GM12892 (cell line): ENCODE measurements around the gene ZNF560.

Experiments
- DNase-seq: peaks from one replicate; pipeline ENCODE4 v3.0.0; 2011; ENCODE audit not compliant: insufficient read length
- FAIRE-seq: peaks from 2 replicates; lab custom pipeline; 2011; peaks lifted over from hg19 to GRCh38; lab: Jason Lieb, UNC
- POLR2A ChIP-seq: IDR thresholded peaks from 2 replicates; pipeline ENCODE4 v1.6.1; 2011; ENCODE audit warnings: low read depth, low read length, control low read depth
- POLR2AphosphoS5 ChIP-seq: IDR thresholded peaks from 2 replicates; pipeline ENCODE4 v1.6.1; 2011; ENCODE audit warnings: low read depth, low read length, control low read depth
- TAF1 ChIP-seq: IDR thresholded peaks from 2 replicates; pipeline ENCODE4 v1.6.1; 2011; ENCODE audit warnings: low read depth, mild to moderate bottlenecking, control low read depth, low read length, borderline replicate concordance

Gene ZNF560

DNA sequence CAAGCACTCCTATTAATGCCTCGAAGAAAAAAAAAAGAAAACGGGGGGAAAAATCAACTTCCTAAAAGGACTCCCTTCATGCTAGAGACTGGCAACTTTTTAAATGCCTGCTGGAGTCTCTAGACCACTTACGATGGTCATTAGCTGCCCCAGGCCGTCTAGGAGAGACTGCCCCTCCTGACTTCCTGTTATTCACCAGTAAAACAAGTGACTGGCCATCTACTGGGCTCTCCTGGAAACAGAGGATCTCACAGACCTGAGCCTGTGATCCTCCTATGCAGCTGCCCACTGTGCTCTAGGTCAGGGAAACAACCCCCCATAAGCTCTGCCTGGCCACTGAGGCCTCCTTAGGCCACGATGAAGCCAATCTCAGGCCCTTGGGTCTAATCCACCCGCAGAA lies 70.5 kb downstream of the ZNF560 start:
- DNase-seq (no peak), FAIRE-seq (no peak)
- TF ChIP-seq POLR2A (no peak), TAF1 (no peak), POLR2AphosphoS5 (no peak)
